LHCN-M2 (cell line): ENCODE data around the gene ZNF77. TPM values are rescaled to one million over a fixed set of nuclear protein-coding genes. Genes with fewer than 3 reads are reported as not detected.
"Not testable (repeated sequence)": the region's sequence is repeated elsewhere in the genome, so short reads cannot be mapped to it uniquely, and the experiment has no call there.

Source experiments
- DNase-seq: peaks from one replicate; pipeline ENCODE4 v3.0.0-alpha.2; 2012; ENCODE audit warnings: low read depth
- total RNA-seq: library from RNA; depleted of rRNA; stranded (reverse); fragments of >200 nt; gene quantifications from 2 replicates; pipeline ENCODE4 v1.2.3, GENCODE V29; 2014

The ZNF77 gene
- total RNA-seq, 1 experiment from 2014 or later: 2.9 TPM

DNA sequence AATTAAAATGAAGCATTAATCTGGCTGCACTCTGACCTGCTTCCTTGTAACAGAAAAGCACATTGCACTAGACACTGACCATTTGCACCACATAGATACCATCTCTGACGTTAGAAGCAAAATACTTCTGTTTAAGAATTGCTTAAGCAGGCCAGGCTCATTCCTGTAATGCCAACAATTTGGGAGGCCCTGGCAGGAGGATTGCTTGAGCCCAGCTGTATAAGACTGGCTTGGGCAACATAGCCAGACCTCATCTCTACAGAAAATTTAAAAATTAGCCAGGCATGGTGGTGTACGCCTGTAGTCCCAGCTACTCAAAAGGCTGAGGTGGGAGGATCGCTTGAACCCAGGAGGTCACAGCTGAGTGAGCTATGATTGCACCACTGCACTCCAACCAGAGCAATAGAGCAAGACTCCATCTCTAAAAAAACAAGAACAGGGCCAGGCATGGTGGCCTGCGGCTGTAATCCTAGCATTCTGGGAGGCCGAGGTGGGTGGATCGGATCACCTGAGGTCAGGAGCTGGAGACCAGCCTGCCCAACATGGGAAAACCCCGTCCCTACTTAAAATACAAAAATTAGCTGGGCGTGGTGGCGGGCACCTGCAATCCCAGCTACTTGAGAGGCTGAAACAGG lies 25.5 kb upstream of the ZNF77 start:
- DNase-seq: no peak

DNA sequence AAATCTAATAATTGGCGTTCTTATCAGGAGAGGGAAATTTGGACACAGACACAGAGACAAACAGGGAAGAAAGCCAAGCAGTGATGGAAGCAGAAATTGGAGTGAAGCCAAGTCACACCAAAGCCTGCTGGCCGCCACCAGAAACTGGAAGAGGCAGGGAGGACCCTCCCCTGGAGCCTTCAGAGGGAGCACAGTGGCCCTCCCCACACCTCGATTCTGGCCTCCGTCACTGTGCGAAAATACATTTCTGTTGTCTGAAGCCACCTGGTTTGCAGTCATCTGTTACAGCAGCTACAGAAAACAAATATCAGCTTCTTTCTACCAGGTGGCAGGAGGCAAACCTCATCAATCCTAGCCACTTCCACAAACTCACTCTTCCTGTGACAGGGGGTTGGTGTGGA lies 24.3 kb upstream of the ZNF77 start:
- DNase-seq: no peak

DNA sequence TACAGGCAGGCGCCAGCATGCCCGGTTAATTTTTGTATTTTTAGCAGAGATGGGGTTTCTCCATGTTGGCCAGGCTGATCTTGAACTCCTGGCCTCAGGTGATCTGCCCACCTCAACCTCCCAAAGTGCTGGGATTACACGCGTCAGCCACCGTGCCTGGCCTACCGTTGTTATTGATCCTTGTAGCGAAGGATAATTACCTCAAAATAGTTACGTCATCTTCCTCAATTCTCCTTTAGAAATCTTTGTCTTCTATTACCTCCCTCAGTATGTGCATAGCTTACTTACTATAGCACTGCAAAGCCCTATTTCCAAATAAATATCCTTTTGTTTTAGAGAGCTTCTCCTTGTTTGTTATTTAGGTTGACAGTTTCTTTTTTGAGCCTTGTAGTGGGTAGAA lies 23.2 kb upstream of the ZNF77 start:
- DNase-seq: no peak

DNA sequence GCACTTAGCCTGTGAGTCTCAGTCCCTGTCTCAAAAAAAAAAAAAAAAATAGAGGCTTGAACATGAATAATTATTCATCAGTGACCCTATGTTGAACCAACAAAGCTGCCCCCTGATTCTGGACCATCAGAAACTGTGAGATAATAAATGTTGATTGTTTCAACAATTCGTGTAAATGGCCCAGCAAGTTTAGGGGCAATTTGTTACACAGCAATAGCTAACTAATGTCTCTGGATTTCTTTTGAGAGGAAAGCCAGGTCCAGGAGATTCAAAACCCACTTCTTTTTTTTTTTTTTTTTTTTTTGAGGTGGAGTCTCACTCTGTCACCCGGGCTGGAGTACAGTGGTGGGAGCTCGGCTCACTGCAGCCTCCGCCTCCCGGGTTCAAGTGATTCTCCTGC lies 20.1 kb upstream of the ZNF77 start:
- no peak for DNase-seq

DNA sequence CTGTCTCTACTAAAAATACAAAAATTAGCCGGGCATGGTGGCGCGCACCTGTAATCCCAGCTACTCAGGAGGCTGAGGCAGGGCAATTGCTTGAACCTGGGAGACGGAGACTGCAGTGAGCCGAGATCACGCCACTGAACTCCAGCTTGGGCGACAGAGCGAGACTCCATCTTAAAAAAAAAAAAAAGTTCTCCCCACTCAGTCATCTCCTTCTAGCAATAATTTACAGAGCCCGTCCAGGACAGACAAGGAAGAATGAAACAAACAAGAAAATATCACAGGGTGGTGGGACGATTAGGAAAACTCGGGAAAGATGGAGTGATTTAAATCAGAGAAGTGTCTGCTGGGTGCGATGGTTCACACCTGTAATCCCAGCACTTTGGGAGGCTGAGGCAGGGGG lies 18.9 kb upstream of the ZNF77 start:
- not testable (repeated sequence) for DNase-seq

DNA sequence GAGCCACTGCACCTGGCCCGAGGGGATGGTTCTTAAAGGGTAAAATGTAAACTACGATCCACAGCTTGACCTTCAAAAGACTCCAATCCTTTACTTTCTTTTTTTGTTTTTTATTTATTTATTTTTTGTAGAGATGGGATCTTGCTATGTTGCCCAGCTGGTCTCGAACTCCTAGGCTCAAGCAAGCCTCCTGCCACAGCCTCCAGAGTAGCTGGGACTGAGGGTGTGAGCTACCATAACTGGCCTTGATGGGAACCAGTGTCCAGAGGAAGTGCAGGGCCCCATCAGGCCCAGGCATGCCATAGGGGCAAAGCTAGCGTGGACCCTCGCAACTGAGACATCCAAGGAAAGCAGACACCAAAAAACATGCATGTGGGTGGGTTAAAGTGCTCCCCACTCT lies 18.4 kb upstream of the ZNF77 start:
- DNase-seq: no peak

DNA sequence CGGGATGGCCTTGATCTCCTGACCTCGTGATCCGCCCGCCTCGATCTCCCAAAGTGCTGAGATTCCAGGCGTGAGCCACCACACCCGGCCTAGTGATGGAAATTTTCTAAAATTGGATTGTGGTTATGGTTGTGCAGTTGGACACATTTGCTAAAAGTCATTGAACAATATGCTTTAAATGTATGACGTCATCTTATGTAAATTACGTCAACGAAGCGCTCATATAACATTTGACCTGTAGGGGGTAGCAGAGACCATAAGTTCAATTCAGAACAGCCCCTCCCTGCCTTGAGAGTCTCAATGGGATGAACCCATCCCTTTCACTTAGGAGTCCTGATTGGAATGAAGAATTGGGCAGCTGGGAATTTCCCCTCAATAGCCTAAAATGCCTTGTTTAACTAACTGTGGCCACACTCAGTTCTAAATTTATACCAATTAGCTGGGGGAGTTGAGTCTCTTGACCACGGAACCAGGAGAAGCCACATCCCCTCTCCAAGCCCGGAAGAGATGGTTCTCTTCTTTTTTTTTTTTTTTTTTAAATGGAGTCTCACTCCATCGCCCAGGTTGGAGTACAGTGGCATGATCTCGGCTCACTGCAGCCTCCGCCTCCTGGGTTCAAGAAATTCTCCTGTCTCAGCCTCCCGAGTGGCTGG lies 17.4 kb upstream of the ZNF77 start:
- peak; percentile 77 for DNase-seq

DNA sequence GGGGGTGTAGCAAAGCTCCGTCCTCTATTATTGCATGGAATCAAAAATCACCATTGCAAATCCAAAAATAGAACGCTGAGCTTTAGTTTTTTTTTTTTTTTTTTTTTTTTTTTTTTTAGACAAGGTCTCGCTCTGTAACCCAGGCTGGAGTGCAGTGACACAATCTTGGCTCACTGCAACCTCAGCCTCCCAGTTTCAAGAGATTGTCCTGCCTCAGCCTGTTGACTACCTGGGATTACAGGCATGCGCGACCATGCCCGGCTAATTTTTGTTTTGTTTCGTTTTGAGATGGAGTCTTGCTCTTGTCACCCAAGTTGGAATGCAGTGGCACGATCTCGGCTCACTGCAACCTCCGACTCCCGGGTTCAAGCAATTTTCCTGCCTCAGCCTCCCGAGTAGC lies 15.3 kb upstream of the ZNF77 start:
- no peak for DNase-seq

DNA sequence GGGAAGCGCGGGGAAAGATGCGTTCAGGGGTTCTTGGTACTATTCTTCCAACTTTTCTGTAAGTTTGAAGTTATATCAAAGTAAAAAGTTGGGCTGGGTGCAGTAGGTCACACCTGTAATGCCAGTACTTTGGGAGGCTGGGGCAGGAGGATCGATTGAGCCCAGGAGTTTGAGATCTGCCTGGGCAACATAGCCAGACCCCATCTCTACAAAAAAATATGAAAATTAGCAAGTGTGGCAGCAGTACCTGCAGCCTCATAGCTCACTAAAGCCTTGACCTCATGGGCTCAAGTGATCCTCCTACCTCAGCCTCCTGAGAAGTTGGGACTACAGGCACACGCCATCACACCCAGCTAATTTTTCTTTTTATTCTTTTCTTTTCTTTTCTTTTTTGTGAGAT lies 12.4 kb upstream of the ZNF77 start:
- DNase-seq: no peak

DNA sequence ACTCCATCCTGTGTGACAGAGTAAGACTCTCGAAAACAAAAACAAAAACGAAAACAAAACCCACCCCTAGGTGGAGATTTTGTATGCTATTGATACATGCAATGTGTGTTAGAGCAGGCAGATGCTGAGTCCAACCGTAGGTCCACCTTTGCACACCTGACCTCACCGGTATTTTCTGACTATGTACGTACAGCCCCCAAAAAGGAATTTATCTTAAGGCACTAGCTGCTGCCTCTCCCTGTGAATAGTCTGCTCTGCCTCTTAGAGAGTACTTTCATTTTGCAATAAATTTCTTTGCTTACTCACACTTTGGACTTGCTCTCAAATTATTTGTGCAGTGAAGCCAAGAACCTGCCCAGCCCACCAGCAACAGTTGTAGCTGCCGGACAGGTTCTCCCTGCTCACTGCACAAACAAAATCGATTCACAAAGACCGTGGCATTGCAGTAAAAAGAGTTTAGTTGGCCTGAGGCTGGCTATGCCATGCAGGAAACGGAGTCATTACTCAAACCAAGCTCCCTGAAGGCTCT lies 8.2 kb upstream of the ZNF77 start:
- DNase-seq: no peak

DNA sequence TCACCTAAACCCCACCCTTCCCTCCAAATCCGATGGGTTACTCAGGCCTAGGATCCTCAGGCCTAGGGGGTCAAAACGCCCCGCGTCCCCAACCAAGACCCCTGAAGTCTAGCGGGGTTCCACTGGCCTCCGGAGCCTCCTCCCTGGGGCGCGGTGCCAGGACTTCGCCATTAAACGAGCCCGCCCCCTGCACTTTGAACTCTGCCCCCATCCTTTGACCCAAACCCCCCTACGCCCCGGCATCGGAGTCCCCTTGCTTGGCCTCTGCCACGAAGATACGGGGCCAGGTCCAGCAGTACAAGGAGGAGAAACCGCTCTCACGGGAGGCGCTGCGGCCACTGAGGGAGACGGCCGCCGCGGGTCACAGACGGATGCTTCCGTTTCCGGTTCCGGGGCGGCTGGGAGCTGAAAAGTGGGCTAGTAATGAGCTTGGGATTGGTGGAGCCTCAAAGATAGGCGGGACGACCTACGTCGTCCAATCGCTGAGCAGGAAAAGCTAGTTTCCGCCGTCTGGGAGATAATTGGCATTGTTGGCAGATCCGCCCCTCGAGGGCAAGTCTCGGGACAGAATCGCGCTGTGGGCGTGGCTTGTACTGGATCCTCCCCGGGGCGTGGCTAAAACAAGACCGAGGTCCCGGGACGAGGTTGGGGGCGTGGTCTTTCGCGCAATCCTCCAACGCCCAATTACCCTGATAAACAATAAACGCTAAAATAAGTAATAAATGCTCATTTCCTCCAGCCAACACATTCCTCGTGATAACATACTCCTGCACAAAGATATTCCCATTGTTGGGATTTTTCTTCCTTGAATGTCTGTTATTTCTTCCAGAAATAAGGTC lies 5.7 kb upstream of the ZNF77 start:
- DNase-seq: peak; percentile 99

DNA sequence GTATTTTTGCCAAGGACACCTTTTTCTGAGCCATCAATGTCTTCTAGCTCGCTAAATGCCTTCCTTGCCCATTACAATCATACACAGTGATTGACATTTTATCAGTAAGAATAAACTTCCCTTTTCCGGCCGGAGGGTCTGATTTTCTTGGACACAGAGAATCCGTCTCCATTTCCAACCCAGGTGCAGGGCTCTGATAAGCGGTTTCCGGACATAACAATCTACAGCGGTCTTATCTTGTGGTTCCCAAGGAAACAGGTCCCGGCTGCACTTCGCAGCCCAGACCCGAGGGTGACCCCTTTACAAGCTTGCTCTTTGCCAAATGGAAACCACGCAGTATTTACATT lies 5.1 kb upstream of the ZNF77 start:
- DNase-seq: peak; percentile 13

DNA sequence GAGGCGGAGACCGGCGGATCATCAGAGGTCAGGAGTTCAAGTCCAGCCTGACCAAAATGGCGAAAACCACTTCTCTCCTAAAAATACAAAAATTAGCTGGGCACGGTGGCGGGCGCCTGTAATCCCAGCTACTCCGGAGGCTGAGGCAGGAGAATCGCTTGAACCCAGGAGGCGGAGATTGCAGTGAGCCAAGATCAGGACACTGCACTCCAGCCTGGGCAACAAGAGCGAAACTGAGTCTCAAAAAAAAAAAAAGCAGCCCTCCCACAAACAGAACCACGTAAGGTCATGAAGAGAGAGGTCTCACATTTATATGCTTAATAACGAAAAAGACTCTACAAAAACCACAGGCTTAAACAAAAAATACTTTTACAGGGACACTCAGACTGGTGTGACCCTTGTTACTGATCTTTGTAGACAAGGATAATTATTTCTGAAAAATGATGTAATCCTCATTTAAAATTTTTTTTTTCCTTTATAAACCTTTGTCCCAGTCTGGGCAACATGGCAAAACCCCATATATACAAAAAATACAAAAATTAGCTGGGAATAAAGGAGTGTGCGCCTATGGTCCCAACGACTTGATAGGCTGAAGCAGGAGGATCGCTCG lies 909 bp upstream of the ZNF77 start:
- no peak for DNase-seq

DNA sequence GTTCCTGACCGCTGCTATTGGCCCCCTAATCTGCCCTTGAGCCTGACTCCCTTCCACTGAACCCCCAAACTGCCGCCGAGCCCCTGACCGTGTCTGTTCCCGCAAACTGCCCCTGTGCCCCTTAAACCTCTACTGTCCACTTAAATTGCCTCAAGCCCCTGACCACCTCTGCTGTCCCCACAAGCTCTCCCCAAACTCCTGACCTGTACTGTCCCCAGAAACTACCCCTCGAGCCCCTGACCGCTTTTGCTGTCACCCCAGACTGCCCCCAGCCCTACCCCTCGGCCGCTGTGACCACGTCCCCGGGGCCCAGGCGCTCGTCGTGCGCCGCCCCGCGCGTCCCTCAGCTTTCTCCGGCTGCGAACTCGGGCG lies 382 bp downstream of the ZNF77 start:
- DNase-seq: no peak

DNA sequence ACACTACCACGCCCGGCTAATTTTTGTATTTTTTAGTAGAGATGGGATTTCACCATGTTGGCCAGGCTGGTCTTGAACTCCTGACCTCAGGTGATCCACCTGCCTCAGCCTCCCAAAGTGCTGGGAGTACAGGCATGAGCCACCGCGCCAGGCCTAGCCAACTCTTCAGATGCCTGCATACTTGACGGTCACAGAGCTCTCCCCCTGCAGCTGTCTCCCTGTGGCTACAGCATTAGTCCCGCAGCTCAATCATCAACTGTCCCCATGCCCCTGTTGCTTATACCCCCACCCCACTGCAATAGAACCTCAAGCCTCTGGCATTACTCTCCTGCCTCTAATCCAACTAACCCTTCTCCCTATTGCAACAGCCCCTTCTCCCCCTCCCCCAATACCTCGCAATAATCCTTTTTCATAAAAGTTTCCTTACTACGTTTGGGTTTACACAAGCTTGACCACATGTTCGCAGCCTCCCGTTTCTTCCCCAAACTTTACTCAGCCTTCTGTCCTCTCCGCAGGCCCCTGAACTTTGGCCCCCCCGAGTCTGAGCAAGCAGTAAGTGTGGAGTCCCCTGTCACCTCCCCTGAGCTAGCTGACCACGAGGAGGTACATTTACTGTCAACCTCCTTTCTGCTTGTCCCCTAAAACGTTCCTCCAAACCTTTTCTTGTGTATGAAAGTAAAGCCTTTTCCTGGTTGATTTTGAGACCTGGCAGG lies 1.7 kb downstream of the ZNF77 start:
- DNase-seq: no peak

DNA sequence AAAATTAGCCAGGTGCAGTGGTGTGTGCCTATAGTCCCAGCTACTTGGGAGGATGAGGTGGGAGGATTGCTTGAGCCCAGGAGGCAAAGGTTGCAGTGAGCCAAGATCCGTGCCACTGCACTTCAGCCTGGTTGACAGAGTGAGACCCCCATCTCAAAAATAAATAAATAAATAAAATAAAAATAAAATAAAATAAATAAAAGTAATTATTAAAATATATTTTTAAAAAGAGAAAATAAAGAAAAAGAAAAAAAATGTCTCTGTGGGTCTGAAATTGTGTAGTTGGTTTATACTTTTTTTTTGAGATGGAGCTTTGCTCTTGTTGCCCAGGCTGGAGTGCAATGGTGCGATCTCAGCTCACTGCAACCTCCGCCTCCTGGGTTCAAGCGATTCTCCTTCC lies 8.9 kb downstream of the ZNF77 start:
- DNase-seq: not testable (repeated sequence)

DNA sequence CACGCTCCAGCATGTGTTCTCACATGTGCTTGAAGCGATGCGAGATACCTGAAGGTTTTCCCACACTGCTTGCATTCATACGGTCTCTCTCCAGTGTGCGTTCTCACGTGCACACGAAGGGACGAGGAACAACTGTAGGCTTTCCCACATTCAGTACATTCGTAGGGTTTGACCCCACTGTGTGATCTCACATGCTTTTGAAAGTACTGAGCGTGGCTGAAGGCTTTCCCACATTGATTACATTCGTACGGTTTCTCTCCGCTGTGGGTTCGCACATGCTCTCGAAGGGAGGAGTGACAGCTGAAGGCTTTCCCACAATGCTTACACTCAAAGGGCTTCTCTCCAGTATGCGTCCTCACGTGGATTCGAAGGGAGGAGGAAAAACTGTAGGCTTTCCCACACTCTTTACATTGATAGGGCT lies 11.3 kb downstream of the ZNF77 start:
- DNase-seq: no peak

DNA sequence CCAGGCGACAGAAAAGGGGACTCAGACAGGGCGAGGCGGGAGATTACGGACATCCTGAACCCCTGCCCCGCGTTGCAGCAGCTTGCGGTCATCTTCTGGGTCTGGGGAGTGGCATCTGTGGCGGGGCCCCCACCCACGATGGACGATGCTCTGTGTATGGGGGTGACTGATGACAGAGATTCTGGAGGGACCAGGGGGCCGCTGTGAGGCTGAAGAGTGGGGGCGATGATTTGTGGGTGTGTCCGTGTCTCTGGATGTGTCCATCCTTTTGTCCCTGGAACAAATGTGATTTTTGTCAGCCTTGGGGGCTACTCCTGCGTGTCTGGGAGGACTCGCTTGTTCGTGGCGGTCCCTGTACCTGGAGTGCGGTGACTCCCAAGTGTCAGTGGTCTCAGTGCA lies 17.7 kb downstream of the ZNF77 start:
- no peak for DNase-seq

DNA sequence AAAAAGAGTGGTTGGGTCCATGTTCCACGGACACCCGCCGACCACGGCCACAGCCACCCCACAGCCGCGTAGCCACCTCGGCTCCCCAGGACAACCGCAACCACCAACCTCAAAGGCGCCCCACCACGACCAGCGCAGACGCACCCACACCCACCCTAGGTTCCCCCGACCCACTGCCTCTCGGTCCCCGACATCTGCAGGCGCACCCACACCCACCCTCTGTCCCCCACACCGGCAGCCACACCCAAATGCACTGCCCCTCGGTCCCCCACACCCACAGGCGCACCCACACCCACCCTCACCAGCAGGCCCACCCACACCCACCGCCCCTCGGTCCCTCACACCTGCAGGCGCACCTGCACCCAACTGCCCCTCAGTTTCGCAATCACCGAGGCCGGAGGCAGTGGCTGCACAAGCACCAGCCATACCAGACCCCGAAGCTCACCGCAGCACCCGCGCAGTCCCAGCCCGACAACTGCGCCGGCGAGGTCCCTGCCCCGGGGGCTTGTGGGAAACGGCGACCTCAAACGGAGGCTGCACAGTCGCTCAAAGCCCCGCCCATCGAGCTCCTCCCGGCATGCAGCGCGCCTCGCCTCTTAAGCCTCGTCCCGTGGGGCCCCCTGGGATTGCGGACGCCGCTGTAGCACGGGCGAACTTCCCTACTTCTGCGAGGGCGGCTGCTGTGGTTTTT lies 18.3 kb downstream of the ZNF77 start:
- DNase-seq: no peak

DNA sequence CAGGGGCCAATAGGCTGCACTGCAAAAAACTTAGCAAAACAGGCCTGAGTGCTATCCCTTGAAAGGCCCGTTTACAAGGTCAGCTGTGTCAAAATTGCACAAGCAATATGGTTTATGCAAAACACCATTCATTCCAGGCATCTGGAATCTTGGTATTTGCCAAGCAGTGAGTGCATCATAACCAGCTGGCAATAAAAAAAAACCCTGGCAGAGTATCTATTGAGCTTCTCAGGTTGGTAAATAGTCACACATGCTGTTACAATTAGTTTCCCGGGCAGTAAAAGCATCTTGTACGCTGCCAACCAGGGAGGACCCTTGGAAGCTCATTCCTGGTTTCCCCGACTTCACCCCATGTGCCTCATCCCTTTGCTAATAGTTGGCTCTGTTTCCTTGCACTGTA lies 21.3 kb downstream of the ZNF77 start:
- peak; percentile 28 for DNase-seq

DNA sequence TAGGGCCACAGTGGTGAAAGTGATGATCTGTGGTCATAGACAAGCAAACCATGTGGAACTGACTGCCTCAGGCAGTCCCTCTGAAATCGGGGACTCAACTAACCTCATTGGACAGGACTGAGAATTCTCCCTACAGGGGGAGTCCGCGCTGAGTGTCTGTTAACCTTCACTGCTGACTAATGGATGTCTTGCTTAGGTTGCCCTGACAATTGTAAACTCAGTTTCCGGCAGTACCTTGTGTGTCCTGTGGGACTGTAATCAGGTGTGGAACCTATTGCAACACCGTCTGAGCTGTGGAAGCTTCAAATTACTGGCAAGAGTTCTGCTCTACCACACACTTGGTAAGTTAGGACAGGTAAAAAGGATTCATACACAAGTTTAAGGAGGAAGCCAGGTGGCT lies 21.8 kb downstream of the ZNF77 start:
- DNase-seq: no peak
